K562 (cell line): ENCODE measurements around the gene DKK3. TPM values are rescaled to one million over a fixed set of nuclear protein-coding genes. Genes with fewer than 3 reads are reported as not detected.

Source experiments
- CBX1 ChIP-seq: sonication (generic); IDR thresholded peaks from 2 replicates; pipeline ENCODE4 v1.6.1; 2016; ENCODE audit warnings: antibody characterized with exemption, low read depth, mild to moderate bottlenecking
- CCNT2 ChIP-seq: IDR thresholded peaks from 2 replicates; pipeline ENCODE4 v1.6.1; 2011; ENCODE audit warnings: borderline replicate concordance, low read depth, mild to moderate bottlenecking, moderate library complexity, mixed read lengths, low read length; ENCODE audit not compliant: insufficient read length; ENCODE audit errors: extremely low read depth
- FOXM1 ChIP-seq, 2 experiments: fragments of 450-650 bp in 1 of 2; sonication (generic) in 1 of 2; formaldehyde crosslinking in 1 of 2; IDR thresholded peaks; 2 replicates each; pipeline versions ENCODE4 v1.6.1 to v1.9.0; 2017 to 2022; ENCODE audit warnings: low read depth in 2 of 2, mild to moderate bottlenecking in 2 of 2, missing genetic modification reagents in 1 of 2, moderate library complexity in 1 of 2
- GABPA ChIP-seq: fragments of 200-800 bp; sonication (Bioruptor generic); conservative IDR thresholded peaks from 2 replicates; pipeline ENCODE4 v1.6.1; 2016; ENCODE audit warnings: low read depth, missing genetic modification characterization, missing compliant biosample characterization
- HEY1 ChIP-seq: fragments of 250-450 bp; sonication (Bioruptor Pico); IDR thresholded peaks from 2 replicates; pipeline ENCODE4 v1.5.0; 2020; ENCODE audit warnings: mild to moderate bottlenecking, moderate library complexity, borderline replicate concordance
- HNRNPL ChIP-seq: fragments of 200-400 bp; formaldehyde crosslinking; IDR thresholded peaks from 2 replicates; pipeline ENCODE4 v1.6.1; 2017; ENCODE audit warnings: low read depth, mild to moderate bottlenecking, low read length
- JUNB ChIP-seq: fragments of 450-650 bp; formaldehyde crosslinking; conservative IDR thresholded peaks from 2 replicates; pipeline ENCODE4 v1.4.0; 2020; ENCODE audit warnings: mild to moderate bottlenecking
- MED1 ChIP-seq: sonication (generic); formaldehyde crosslinking; IDR thresholded peaks from 2 replicates; pipeline ENCODE4 v1.8.1; 2023; ENCODE audit warnings: missing genetic modification reagents, borderline replicate concordance
- POLR2AphosphoS2 ChIP-seq: IDR thresholded peaks from 2 replicates; pipeline ENCODE4 v1.6.1; 2012; ENCODE audit warnings: low read length, improper control_type of control experiment
- RFX1 ChIP-seq: fragments of 450-650 bp; IDR thresholded peaks from 2 replicates; pipeline ENCODE4 v1.6.1; 2016; ENCODE audit warnings: mild to moderate bottlenecking, moderate library complexity
- ZNF146 ChIP-seq: IDR thresholded peaks from one replicate; pipeline ENCODE4 v1.6.1; 2018; ENCODE audit warnings: missing compliant biosample characterization; ENCODE audit not compliant: unreplicated experiment
- ZNF395 ChIP-seq: fragments of 200-800 bp; sonication (Bioruptor generic); IDR thresholded peaks from 2 replicates; pipeline ENCODE4 v1.6.1; 2017; ENCODE audit warnings: missing genetic modification characterization, missing compliant biosample characterization
- ZNF696 ChIP-seq: fragments of 250-450 bp; sonication (Bioruptor Pico); conservative IDR thresholded peaks from 2 replicates; pipeline ENCODE4 v1.4.0; 2020; ENCODE audit warnings: mild to moderate bottlenecking, moderate library complexity
- polyA plus RNA-seq, 8 experiments: library from polyadenylated mRNA; depleted of rRNA in 4 of 8; stranded (reverse) in 5 of 8; unstranded in 3 of 8; fragments of >200 nt; fragmentation: Nextera tagmentation in 2 of 8; fragmentation: Illumina TruSeq in 1 of 8; extraction: Ambion mirVana in 2 of 8; extraction: Trizol in 1 of 8; gene quantifications; 2 replicates each; pipeline versions ENCODE4 v1.2.1 to v1.2.3, GENCODE V29; 2011 to 2014; ENCODE audit warnings: inconsistent platforms in 1 of 8, missing spikeins in 1 of 8
- total RNA-seq, 7 experiments: library from RNA; depleted of rRNA in 6 of 7; stranded (reverse); fragments of >200 nt in 6 of 7; fragmentation: Illumina TruSeq in 2 of 7; extraction: Trizol in 2 of 7; gene quantifications; 2 replicates each; pipeline versions ENCODE4 v1.2.1 to v1.2.3, GENCODE V29; 2011 to 2021; ENCODE audit warnings: low replicate concordance in 1 of 7
- TF ChIP-seq, protein P1 (sequence below): fragments of 450-650 bp; IDR thresholded peaks from 2 replicates; pipeline ENCODE4 v1.6.1; 2016; ENCODE audit warnings: mild to moderate bottlenecking, moderate library complexity

DKK3 gene
- total and polyA plus RNA-seq, 9 of the 15 experiments (the other 6 are each of a cell fraction or from before 2014, with no cell fraction given), result 0.14 to 0.85 (median 0.38) TPM; not detected in 6

DNA sequence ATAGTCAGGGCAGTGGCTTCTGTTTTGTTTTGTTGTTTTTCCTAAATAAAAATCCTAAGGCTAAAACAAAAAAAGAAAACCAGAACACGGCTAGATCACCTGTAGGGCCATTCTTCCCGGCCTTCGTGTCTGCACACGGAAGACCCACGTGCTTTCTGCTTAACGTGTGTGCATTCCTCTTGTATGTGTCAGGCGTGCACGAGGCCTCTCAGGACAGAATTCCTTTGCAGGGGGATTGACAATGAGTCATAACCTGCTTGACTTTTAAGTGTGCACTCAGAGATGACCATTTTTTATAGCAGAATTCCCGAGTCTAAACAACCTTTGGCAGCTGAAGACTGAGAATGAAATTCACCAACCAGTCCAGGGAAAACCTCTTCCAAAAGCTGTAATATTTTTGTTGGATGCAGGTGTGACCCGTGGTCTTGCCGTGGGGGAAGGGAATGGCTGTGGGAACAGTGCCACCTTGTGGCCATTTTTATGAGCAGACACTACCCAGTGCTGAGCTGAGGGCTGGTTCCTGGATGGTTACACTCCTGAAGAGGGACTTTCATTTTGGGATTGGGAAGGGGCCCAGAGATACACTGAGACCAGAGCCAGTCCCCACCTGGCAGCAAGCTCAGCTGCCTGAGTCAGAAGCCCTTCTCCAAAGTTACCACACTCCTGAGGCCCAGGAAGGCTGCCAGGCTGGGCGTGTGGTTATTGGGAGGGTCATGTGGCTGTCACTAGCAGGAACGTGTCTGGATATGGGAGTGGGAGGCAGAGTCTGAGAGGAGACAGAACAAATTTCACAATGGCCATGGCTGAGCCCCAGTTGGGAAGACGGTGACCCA lies 35.7 kb upstream of the DKK3 start (continued):
- TF ChIP-seq, protein P1, sequence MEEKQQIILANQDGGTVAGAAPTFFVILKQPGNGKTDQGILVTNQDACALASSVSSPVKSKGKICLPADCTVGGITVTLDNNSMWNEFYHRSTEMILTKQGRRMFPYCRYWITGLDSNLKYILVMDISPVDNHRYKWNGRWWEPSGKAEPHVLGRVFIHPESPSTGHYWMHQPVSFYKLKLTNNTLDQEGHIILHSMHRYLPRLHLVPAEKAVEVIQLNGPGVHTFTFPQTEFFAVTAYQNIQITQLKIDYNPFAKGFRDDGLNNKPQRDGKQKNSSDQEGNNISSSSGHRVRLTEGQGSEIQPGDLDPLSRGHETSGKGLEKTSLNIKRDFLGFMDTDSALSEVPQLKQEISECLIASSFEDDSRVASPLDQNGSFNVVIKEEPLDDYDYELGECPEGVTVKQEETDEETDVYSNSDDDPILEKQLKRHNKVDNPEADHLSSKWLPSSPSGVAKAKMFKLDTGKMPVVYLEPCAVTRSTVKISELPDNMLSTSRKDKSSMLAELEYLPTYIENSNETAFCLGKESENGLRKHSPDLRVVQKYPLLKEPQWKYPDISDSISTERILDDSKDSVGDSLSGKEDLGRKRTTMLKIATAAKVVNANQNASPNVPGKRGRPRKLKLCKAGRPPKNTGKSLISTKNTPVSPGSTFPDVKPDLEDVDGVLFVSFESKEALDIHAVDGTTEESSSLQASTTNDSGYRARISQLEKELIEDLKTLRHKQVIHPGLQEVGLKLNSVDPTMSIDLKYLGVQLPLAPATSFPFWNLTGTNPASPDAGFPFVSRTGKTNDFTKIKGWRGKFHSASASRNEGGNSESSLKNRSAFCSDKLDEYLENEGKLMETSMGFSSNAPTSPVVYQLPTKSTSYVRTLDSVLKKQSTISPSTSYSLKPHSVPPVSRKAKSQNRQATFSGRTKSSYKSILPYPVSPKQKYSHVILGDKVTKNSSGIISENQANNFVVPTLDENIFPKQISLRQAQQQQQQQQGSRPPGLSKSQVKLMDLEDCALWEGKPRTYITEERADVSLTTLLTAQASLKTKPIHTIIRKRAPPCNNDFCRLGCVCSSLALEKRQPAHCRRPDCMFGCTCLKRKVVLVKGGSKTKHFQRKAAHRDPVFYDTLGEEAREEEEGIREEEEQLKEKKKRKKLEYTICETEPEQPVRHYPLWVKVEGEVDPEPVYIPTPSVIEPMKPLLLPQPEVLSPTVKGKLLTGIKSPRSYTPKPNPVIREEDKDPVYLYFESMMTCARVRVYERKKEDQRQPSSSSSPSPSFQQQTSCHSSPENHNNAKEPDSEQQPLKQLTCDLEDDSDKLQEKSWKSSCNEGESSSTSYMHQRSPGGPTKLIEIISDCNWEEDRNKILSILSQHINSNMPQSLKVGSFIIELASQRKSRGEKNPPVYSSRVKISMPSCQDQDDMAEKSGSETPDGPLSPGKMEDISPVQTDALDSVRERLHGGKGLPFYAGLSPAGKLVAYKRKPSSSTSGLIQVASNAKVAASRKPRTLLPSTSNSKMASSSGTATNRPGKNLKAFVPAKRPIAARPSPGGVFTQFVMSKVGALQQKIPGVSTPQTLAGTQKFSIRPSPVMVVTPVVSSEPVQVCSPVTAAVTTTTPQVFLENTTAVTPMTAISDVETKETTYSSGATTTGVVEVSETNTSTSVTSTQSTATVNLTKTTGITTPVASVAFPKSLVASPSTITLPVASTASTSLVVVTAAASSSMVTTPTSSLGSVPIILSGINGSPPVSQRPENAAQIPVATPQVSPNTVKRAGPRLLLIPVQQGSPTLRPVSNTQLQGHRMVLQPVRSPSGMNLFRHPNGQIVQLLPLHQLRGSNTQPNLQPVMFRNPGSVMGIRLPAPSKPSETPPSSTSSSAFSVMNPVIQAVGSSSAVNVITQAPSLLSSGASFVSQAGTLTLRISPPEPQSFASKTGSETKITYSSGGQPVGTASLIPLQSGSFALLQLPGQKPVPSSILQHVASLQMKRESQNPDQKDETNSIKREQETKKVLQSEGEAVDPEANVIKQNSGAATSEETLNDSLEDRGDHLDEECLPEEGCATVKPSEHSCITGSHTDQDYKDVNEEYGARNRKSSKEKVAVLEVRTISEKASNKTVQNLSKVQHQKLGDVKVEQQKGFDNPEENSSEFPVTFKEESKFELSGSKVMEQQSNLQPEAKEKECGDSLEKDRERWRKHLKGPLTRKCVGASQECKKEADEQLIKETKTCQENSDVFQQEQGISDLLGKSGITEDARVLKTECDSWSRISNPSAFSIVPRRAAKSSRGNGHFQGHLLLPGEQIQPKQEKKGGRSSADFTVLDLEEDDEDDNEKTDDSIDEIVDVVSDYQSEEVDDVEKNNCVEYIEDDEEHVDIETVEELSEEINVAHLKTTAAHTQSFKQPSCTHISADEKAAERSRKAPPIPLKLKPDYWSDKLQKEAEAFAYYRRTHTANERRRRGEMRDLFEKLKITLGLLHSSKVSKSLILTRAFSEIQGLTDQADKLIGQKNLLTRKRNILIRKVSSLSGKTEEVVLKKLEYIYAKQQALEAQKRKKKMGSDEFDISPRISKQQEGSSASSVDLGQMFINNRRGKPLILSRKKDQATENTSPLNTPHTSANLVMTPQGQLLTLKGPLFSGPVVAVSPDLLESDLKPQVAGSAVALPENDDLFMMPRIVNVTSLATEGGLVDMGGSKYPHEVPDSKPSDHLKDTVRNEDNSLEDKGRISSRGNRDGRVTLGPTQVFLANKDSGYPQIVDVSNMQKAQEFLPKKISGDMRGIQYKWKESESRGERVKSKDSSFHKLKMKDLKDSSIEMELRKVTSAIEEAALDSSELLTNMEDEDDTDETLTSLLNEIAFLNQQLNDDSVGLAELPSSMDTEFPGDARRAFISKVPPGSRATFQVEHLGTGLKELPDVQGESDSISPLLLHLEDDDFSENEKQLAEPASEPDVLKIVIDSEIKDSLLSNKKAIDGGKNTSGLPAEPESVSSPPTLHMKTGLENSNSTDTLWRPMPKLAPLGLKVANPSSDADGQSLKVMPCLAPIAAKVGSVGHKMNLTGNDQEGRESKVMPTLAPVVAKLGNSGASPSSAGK, result peak; percentile 94
- TF ChIP-seq RFX1, result no peak
- TF ChIP-seq ZNF395, result no peak
- TF ChIP-seq ZNF146 (CRISPR knock-in tag), result no peak
- TF ChIP-seq HEY1, result no peak
- no peak for TF ChIP-seq GABPA
- no peak for TF ChIP-seq MED1 (CRISPR knock-in tag)
- no peak for TF ChIP-seq CCNT2
- no peak for TF ChIP-seq POLR2AphosphoS2
- TF ChIP-seq ZNF696 (CRISPR knock-in tag), result no peak
- no peak for TF ChIP-seq CBX1
- no peak for TF ChIP-seq HNRNPL
- peak; percentile 60; the same call in 1 of the 2 replicates for TF ChIP-seq JUNB (CRISPR knock-in tag)
- TF ChIP-seq FOXM1 (IDR thresholded peaks at IDR 0.05; ENCODE audit: low read depth), result no peak
- TF ChIP-seq FOXM1 (CRISPR knock-in tag; IDR thresholded peaks at IDR 0.05; ENCODE audit: low read depth), result no peak
